Subcutaneous adipose tissue (tissue), 4 donors: Measurements from ENCODE around the gene PNCK. TPM values are rescaled to one million over a fixed set of nuclear protein-coding genes. Genes with fewer than 3 reads are reported as not detected.

Source experiments
- CTCF ChIP-seq: fragments of 450-650 bp; IDR thresholded peaks from one replicate; pipeline ENCODE4 v1.5.1; 2016; ENCODE audit warnings: low read depth, mild to moderate bottlenecking, control low read depth, antibody characterized with exemption, moderate library complexity
- total RNA-seq, 4 donors: library from RNA; depleted of rRNA; stranded (reverse); fragments of >200 nt; gene quantifications; one replicate each; pipeline ENCODE4 v1.1.0, GENCODE V29; 2016

PNCK gene
- 1 to 10 TPM in 2 of 4 donors, not detected in 2; 1.8 to 2.6 TPM for total RNA-seq

- TF ChIP-seq CTCF: no peak
These were observed at the start of gene PNCK for GRCh38 chrX:153673428-153674218. Gene PNCK (minus strand): TSS chrX:153673813. CDS start chrX:153673076, 737 bp downstream.

GRCh38 chrX:153722704-153723350, 49.2 kb upstream of the PNCK start:
- no peak for TF ChIP-seq CTCF

- no peak for TF ChIP-seq CTCF
These were observed 46.1 kb upstream of the PNCK start for GRCh38 chrX:153719701-153720100.

GRCh38 chrX:153719238-153719637, 45.6 kb upstream of the PNCK start:
- no peak for TF ChIP-seq CTCF

GRCh38 chrX:153717445-153717844, 43.8 kb upstream of the PNCK start:
- TF ChIP-seq CTCF: no peak

- TF ChIP-seq CTCF: no peak
These were observed 40.6 kb upstream of the PNCK start for GRCh38 chrX:153714256-153714655.
